OCI-LY1 (cell line): ENCODE results near the gene IL7R.

Source experiments
- H2AFZ ChIP-seq: fragments of 200-600 bp; sonication (generic), shearing (Covaris generic); 2 replicates; pipeline ENCODE4 v1.6.0; 2014; ENCODE audit warnings: antibody characterized with exemption, mild to moderate bottlenecking, low read length
- H3F3A ChIP-seq: fragments of 200-600 bp; sonication (generic), shearing (Covaris generic); 2 replicates; pipeline ENCODE4 v1.6.0; 2014; ENCODE audit warnings: mild to moderate bottlenecking, antibody characterized with exemption, low read length, moderate library complexity; ENCODE audit not compliant: insufficient read depth
- H3K27ac ChIP-seq: fragments of 200-600 bp; sonication (generic); 2 replicates; pipeline ENCODE4 v1.5.1; 2014; ENCODE audit warnings: low read length, mixed run types, mild to moderate bottlenecking, low read depth; ENCODE audit not compliant: poor library complexity, severe bottlenecking
- H3K27me3 ChIP-seq: fragments of 200-600 bp; sonication (generic); 2 replicates; pipeline ENCODE4 v1.6.0; 2014; ENCODE audit warnings: antibody characterized with exemption, mild to moderate bottlenecking, low read length, moderate library complexity; ENCODE audit not compliant: insufficient read depth
- H3K36me3 ChIP-seq: fragments of 200-600 bp; sonication (generic); 2 replicates; pipeline ENCODE4 v1.6.1; 2014; ENCODE audit warnings: mild to moderate bottlenecking, antibody characterized with exemption, low read length, moderate library complexity, mixed read lengths; ENCODE audit not compliant: insufficient read depth
- H3K4me1 ChIP-seq: fragments of 200-600 bp; sonication (generic); 2 replicates; pipeline ENCODE4 v1.5.1; 2014; ENCODE audit warnings: mild to moderate bottlenecking, low read length, moderate library complexity; ENCODE audit not compliant: insufficient read depth, severe bottlenecking
- H3K4me2 ChIP-seq: fragments of 200-600 bp; sonication (generic), shearing (Covaris generic); 2 replicates; pipeline ENCODE4 v1.6.1; 2014; ENCODE audit warnings: low read length
- H3K4me3 ChIP-seq: fragments of 200-600 bp; sonication (generic); 2 replicates; pipeline ENCODE4 v1.5.1; 2014; ENCODE audit warnings: low read length, low read depth, mild to moderate bottlenecking, mixed read lengths; ENCODE audit not compliant: poor library complexity, severe bottlenecking
- H3K79me2 ChIP-seq: fragments of 200-600 bp; shearing (Covaris generic); 2 replicates; pipeline ENCODE4 v1.6.1; 2016; ENCODE audit warnings: mixed run types, low read length, mixed read lengths; ENCODE audit not compliant: insufficient read depth
- H3K9ac ChIP-seq: fragments of 200-600 bp; sonication (generic), shearing (Covaris generic); 2 replicates; pipeline ENCODE4 v1.6.1; 2014; ENCODE audit warnings: mild to moderate bottlenecking, low read length, mixed read lengths
- H3K9me2 ChIP-seq: fragments of 200-600 bp; sonication (generic), shearing (Covaris generic); 2 replicates; pipeline ENCODE4 v1.6.1; 2014; ENCODE audit warnings: low read depth, mild to moderate bottlenecking, low read length, mixed read lengths
- H3K9me3 ChIP-seq: fragments of 200-600 bp; shearing (Covaris generic); 2 replicates; pipeline ENCODE4 v1.6.1; 2014; ENCODE audit warnings: low read length, mixed read lengths
- H4K20me1 ChIP-seq: fragments of 200-600 bp; sonication (generic), shearing (Covaris generic); 2 replicates; pipeline ENCODE4 v1.6.0; 2016; ENCODE audit warnings: mild to moderate bottlenecking, low read length; ENCODE audit not compliant: insufficient read depth
- EZH2 ChIP-seq: fragments of 200-600 bp; sonication (generic), shearing (Covaris generic); IDR thresholded peaks from 2 replicates; pipeline ENCODE4 v1.8.0; 2017; ENCODE audit warnings: borderline replicate concordance, mixed run types, mild to moderate bottlenecking, antibody characterized with exemption, low read length, moderate library complexity, mixed read lengths
- TF ChIP-seq, protein P1 (sequence below): fragments of 200-600 bp; sonication (generic), shearing (Covaris generic); IDR thresholded peaks from 2 replicates; pipeline ENCODE4 v1.5.1; 2017; ENCODE audit warnings: mild to moderate bottlenecking, antibody characterized with exemption, low read length, moderate library complexity, mixed read lengths

The IL7R gene

DNA sequence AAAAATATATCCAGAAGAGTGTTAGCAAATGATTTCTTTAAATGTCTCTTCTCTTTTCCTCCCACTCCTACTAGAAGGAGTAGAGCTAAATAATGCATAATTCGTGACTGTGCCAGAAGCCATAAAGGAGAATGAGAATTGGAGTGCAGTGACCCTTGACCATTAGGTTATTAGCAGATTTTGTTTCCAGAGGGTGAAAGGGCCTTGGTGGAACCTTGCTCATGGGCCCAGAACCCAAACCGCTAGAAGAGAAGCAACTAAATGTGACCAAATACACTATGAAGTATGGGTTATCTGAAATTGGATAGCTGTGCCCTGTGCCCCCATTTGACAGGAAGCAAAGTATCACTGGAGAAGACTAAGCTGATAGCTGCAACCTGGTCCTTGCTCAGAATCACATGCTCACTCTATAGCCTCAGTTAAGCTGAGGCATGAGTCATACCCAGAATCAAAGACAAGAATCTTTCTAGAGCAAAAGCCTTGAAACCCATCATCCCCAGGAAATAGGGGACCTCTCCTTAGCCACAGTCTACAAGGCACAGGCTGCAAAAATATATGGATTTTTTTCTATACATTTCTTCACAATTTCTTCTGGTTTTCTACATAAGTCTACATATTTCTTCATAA, 45.5 kb downstream of the IL7R start:
- Histone ChIP-seq H3F3A (peaks cover 14% of the 10 kb centered on the region), H3K27me3 (no peaks in the 10 kb centered on the region), H3K79me2 (no peaks in the 10 kb centered on the region), H3K27ac (peak overlapping the region; percentile 94), H4K20me1 (no peaks in the 10 kb centered on the region), H3K4me2 (peak overlapping the region; percentile 43), H3K9me2 (no peaks in the 10 kb centered on the region), H3K9ac (peak overlapping the region; percentile 61), H2AFZ (no peak overlapping the region), H3K4me3 (no peak overlapping the region), H3K9me3 (peaks cover 10% of the 10 kb centered on the region), H3K36me3 (peaks cover 8% of the 10 kb centered on the region; the same call in 1 of the 2 replicates), H3K4me1 (peaks cover 75% of the 10 kb centered on the region)
- no peak for TF ChIP-seq EZH2
- TF ChIP-seq, protein P1, sequence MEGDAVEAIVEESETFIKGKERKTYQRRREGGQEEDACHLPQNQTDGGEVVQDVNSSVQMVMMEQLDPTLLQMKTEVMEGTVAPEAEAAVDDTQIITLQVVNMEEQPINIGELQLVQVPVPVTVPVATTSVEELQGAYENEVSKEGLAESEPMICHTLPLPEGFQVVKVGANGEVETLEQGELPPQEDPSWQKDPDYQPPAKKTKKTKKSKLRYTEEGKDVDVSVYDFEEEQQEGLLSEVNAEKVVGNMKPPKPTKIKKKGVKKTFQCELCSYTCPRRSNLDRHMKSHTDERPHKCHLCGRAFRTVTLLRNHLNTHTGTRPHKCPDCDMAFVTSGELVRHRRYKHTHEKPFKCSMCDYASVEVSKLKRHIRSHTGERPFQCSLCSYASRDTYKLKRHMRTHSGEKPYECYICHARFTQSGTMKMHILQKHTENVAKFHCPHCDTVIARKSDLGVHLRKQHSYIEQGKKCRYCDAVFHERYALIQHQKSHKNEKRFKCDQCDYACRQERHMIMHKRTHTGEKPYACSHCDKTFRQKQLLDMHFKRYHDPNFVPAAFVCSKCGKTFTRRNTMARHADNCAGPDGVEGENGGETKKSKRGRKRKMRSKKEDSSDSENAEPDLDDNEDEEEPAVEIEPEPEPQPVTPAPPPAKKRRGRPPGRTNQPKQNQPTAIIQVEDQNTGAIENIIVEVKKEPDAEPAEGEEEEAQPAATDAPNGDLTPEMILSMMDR = no peak

DNA sequence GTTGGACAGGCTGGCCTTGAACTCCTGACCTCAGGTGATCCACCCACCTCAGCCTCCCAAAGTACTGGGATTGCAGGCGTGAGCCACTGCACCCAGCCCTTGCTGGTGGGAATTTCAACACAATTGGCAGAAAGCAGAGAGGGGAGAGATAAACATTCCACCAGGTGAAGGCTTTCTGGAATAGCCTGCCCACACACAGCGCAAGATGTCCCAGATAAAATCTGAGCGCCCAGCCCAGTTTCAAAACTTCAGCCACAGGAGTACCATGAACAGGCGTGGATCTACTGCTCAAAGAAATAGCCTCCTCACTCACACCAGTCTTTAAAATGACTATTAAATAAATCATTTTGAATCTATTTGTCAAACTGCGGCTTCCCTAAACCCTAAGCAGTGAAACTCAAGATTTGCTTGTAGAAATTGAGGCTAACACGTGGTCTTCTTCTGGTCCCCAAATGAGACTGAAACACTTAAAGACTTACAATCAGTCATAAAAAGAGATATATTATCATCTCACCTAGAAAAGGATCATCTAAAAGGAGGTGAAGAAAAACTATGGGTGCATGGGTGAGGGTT, 47.0 kb downstream of the IL7R start:
- Histone ChIP-seq H3K9ac (no peak overlapping the region), H3K4me1 (peaks cover 86% of the 10 kb centered on the region), H2AFZ (no peak overlapping the region), H4K20me1 (no peaks in the 10 kb centered on the region), H3K4me2 (no peak overlapping the region), H3K79me2 (no peaks in the 10 kb centered on the region), H3K27me3 (no peaks in the 10 kb centered on the region), H3K27ac (peak overlapping the region; percentile 94), H3K4me3 (no peak overlapping the region), H3K9me3 (peaks cover 10% of the 10 kb centered on the region), H3K36me3 (peaks cover 8% of the 10 kb centered on the region; the same call in 1 of the 2 replicates), H3K9me2 (no peaks in the 10 kb centered on the region), H3F3A (peaks cover 14% of the 10 kb centered on the region; the same call in 1 of the 2 replicates)
- TF ChIP-seq, protein P1 = no peak
- no peak for TF ChIP-seq EZH2

DNA sequence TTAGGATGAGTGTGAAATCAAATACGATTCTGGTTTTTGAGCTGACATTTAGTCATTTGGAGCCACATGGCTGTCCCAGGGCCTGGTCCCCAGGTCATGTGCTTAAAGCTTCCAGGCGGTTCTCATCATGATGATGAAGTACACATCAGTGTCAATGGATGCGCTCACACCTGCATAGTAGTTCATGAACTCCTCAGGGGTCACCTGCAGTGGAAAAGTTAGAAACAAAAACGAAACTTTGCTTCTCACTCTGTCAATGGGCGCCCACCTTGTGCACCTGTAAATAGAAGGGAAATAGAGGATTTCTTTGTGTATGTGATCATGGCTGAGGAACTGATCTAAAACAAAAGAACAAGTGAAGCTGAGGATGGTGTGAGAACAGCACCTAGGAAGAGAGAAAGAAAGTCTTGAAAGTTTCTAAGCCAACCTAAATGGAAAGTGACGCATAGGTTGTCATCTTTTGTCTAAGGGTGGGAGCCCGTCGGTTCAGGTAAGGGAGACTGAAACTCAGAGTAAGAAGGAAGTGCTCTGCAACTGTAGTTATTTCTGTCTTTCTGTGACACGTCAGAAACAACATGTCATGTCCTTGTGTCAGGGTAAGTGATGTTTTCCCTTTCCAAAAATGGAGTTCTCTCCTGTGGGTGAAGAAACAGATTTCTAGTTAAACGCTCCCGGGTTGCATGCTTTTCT, 47.9 kb downstream of the IL7R start:
- Histone ChIP-seq H3F3A (peaks cover 14% of the 10 kb centered on the region; the same call in 1 of the 2 replicates), H3K4me1 (peaks cover 86% of the 10 kb centered on the region), H3K36me3 (peaks cover 8% of the 10 kb centered on the region; the same call in 1 of the 2 replicates), H3K79me2 (no peaks in the 10 kb centered on the region), H3K9me3 (peaks cover 10% of the 10 kb centered on the region), H3K9me2 (no peaks in the 10 kb centered on the region), H3K27me3 (no peaks in the 10 kb centered on the region), H3K4me3 (no peak overlapping the region), H3K27ac (peak overlapping the region; percentile 94), H3K9ac (peak overlapping the region; percentile 25), H4K20me1 (no peaks in the 10 kb centered on the region), H2AFZ (no peak overlapping the region), H3K4me2 (peak overlapping the region; percentile 10)
- TF ChIP-seq, protein P1 = no peak
- no peak for TF ChIP-seq EZH2
